Aorta (tissue), 5 donors: ENCODE results near the gene GMPPB. TPM values are rescaled to one million over a fixed set of nuclear protein-coding genes. Genes with fewer than 3 reads are reported as not detected.

Experiments used
- ATAC-seq: fragments of 200-7000 bp; cut with Tn5 transposase; one replicate; pipeline ENCODE4 v1.9.1; 2022; ENCODE audit warnings: moderate library complexity; ENCODE audit not compliant: low FRiP score
- DNase-seq, 2 donors: peaks; one replicate each; pipeline ENCODE4 v3.0.0-alpha.2; 2020
- H3K27ac ChIP-seq, 2 donors: one replicate each; pipeline ENCODE4 v1.5.1; 2013; ENCODE audit warnings: low read length in 2 of 2, mild to moderate bottlenecking in 2 of 2, moderate library complexity in 2 of 2, control low read depth in 1 of 2, inconsistent platforms in 1 of 2, low read depth in 1 of 2
- H3K27me3 ChIP-seq, 2 donors: one replicate each; pipeline ENCODE4 v1.6.1; 2013; ENCODE audit warnings: control low read depth in 1 of 2, low read length in 1 of 2, mild to moderate bottlenecking in 1 of 2, moderate library complexity in 1 of 2; ENCODE audit not compliant: insufficient read depth in 2 of 2, control insufficient read depth in 1 of 2
- H3K36me3 ChIP-seq, 2 donors: one replicate each; pipeline ENCODE4 v1.6.1; 2013; ENCODE audit warnings: control low read depth in 1 of 2, low read length in 1 of 2, mild to moderate bottlenecking in 1 of 2; ENCODE audit not compliant: insufficient read depth in 2 of 2, control insufficient read depth in 1 of 2
- H3K4me1 ChIP-seq, 2 donors: one replicate each; pipeline ENCODE4 v1.6.1; 2013; ENCODE audit warnings: low read length in 2 of 2, control low read depth in 1 of 2, mild to moderate bottlenecking in 1 of 2, moderate library complexity in 1 of 2; ENCODE audit not compliant: insufficient read depth in 2 of 2, control insufficient read depth in 1 of 2
- H3K4me3 ChIP-seq, 2 donors: one replicate each; pipeline ENCODE4 v1.5.1; 2013; ENCODE audit warnings: low read length in 2 of 2, control low read depth in 1 of 2, mild to moderate bottlenecking in 1 of 2
- H3K9me3 ChIP-seq: one replicate; pipeline ENCODE4 v1.6.1; 2013; ENCODE audit warnings: mild to moderate bottlenecking, low read length; ENCODE audit not compliant: control insufficient read depth
- whole genome bisulfite sequencing, 2 donors: extraction: QIAGEN DNeasy Blood & Tissue Kit; methylation state at CpG; one replicate each; pipeline ENCODE4 v1.1.7; 2013; 5-methylcytosine and 5-hydroxymethylcytosine counted together
- intact Hi-C, 2 donors: fragments of 100-400 bp; cut with DNase I; formaldehyde crosslinking; loops; one replicate each; pipeline versions ENCODE4 v1.14.2 to v1.15.0; 2022
- polyA plus RNA-seq, 2 donors: library from polyadenylated mRNA; stranded (reverse); fragments of 200-250 nt; gene quantifications; one replicate each; pipeline ENCODE4 v1.2.3, GENCODE V29; 2013
- total RNA-seq, 2 donors: library from RNA; stranded (reverse); fragmentation: NEBNext Ultra II Directional; extraction: Animal tissue kit (Norgen Biotek cat#: 25700); gene quantifications; one replicate each; pipeline ENCODE4 v1.2.1, GENCODE V29; 2021
- donor health status: healthy with polysubstance abuse.
- donor health status: Bipolar disorder and iron deficiency.
- donor health status: DM: no; HTN: no; CAD: no.
- donor health status: DM: no; HTN: no; CAD: no.
- donor health status: DM: yes; HTN: yes; CAD: no.

GMPPB gene
- total and polyA plus RNA-seq, 4 donors = 13.4 to 39.6 (median 26.9) TPM

GRCh38 chr3:49717959-49718857 lies 5.5 kb downstream of the GMPPB start:
- Histone ChIP-seq H3K9me3 (no peaks in the 10 kb centered on the region), H3K4me1 (no peaks in the 10 kb centered on the region), H3K27me3 (no peaks in the 10 kb centered on the region), H3K27ac (no peak overlapping the region), H3K36me3 (no peaks in the 10 kb centered on the region), H3K4me3 (no peak overlapping the region)
- ATAC-seq (no peak), DNase-seq (peak in 1 of 2 donors; percentile 77)
- intact Hi-C loops = no loop called here
- 70 to 71% methylated on average over 75 of the region's 75 CpGs for WGBS, 2 donors

GRCh38 chr3:49717211-49717958 lies 6.4 kb downstream of the GMPPB start:
- ATAC-seq = no peak
- H3K27ac ChIP-seq = no peak overlapping the region
- no peak overlapping the region for H3K4me3 ChIP-seq
- intact Hi-C loops = no loop called here
- no peaks in the 10 kb centered on the region for H3K36me3 ChIP-seq
- H3K27me3 ChIP-seq = no peaks in the 10 kb centered on the region
- WGBS, 2 donors = 96% methylated on average over 14 of the region's 14 CpGs
- no peaks in the 10 kb centered on the region for H3K9me3 ChIP-seq
- DNase-seq = peak in 1 of 2 donors; percentile 68
- H3K4me1 ChIP-seq = no peaks in the 10 kb centered on the region

- no peaks in the 10 kb centered on the region for H3K9me3 ChIP-seq
- WGBS, 2 donors = 88 to 92% methylated on average over 16 of the region's 16 CpGs
- H3K4me3 ChIP-seq = no peak overlapping the region
- H3K27ac ChIP-seq = no peak overlapping the region
- H3K27me3 ChIP-seq = no peaks in the 10 kb centered on the region
- no peaks in the 10 kb centered on the region for H3K36me3 ChIP-seq
- intact Hi-C loops = no loop called here
- no peaks in the 10 kb centered on the region for H3K4me1 ChIP-seq
- DNase-seq (peak in 1 of 2 donors; percentile 59), ATAC-seq (no peak)
Observed at GRCh38 chr3:49716691-49717210, 7.0 kb downstream of the GMPPB start.

GRCh38 chr3:49716169-49716568 lies 7.6 kb downstream of the GMPPB start:
- H3K36me3 ChIP-seq = no peaks in the 10 kb centered on the region
- peak in 1 of 2 donors; percentile 60 for DNase-seq
- 92 to 93% methylated on average over 7 of the region's 7 CpGs for WGBS, 2 donors
- no peak overlapping the region for H3K4me3 ChIP-seq
- no peaks in the 10 kb centered on the region for H3K4me1 ChIP-seq
- H3K27me3 ChIP-seq = no peaks in the 10 kb centered on the region
- no peak overlapping the region for H3K27ac ChIP-seq
- ATAC-seq = no peak
- intact Hi-C loops = no loop called here
- H3K9me3 ChIP-seq = no peaks in the 10 kb centered on the region

- DNase-seq = peak in 1 of 2 donors; percentile 76
Observed at GRCh38 chr3:49715611-49716121, 8.1 kb downstream of the GMPPB start.

GRCh38 chr3:49714728-49715550 lies 8.8 kb downstream of the GMPPB start:
- no peak for ATAC-seq
- Histone ChIP-seq H3K9me3 (no peaks in the 10 kb centered on the region), H3K4me1 (no peaks in the 10 kb centered on the region), H3K36me3 (no peaks in the 10 kb centered on the region), H3K27me3 (no peaks in the 10 kb centered on the region), H3K4me3 (no peak overlapping the region), H3K27ac (no peak overlapping the region)
- WGBS, 2 donors = 87 to 89% methylated on average over 13 of the region's 13 CpGs
- intact Hi-C loops = no loop called here
- DNase-seq = peak in 1 of 2 donors; percentile 74

More at GRCh38 chr3:49715611-49716121, 8.1 kb downstream of the GMPPB start:
- Histone ChIP-seq H3K4me1 (no peaks in the 10 kb centered on the region), H3K9me3 (no peaks in the 10 kb centered on the region), H3K27ac (no peak overlapping the region), H3K4me3 (no peak overlapping the region), H3K27me3 (no peaks in the 10 kb centered on the region), H3K36me3 (no peaks in the 10 kb centered on the region)
- no peak for ATAC-seq
- 84 to 88% methylated on average over 13 of the region's 13 CpGs for WGBS, 2 donors
- intact Hi-C loops = no loop called here

- H3K4me3 ChIP-seq = no peak overlapping the region
- no peaks in the 10 kb centered on the region for H3K4me1 ChIP-seq
- ATAC-seq (no peak), DNase-seq (peak in 1 of 2 donors; percentile 69)
- no peak overlapping the region for H3K27ac ChIP-seq
- H3K36me3 ChIP-seq = no peaks in the 10 kb centered on the region
- intact Hi-C loops = no loop called here
- 90 to 93% methylated on average over 25 of the region's 25 CpGs for WGBS, 2 donors
- no peaks in the 10 kb centered on the region for H3K27me3 ChIP-seq
- no peaks in the 10 kb centered on the region for H3K9me3 ChIP-seq
Observed at GRCh38 chr3:49713336-49714105, 10.2 kb downstream of the GMPPB start.
